ENCODE results near the gene LRP3. TPM values are rescaled to one million over a fixed set of nuclear protein-coding genes. Genes with fewer than 3 reads are reported as not detected.
"Not testable (repeated sequence)": the region's sequence is repeated elsewhere in the genome, so short reads cannot be mapped to it uniquely, and the experiment has no call there.

The LRP3 gene
- total and polyA plus RNA-seq, 9 donors = 18.0 to 31.1 (median 22.5) TPM

DNA sequence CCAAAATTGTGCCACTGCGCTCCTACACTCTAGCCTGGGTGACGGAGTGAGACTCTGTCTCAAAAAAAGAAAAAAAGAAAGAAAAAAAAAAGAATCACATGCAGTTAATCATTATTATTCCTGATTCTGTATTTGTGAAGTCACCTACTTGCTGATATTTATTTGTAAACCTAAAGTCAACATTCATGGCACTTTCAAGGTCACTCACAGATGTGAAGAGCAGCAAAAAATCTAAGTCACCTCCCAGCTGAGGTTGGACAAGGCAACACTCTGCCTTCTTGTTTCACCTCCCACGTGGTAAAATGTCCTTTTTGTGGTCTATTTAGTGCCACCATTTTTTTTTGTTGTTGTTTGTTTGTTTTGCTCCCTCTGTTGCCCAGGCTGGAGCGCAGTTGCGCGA lies 35.8 kb upstream of the LRP3 start:
- H3K27ac ChIP-seq (ENCODE audit: low read length) = no peak overlapping the region
- no peak overlapping the region for H3K4me3 ChIP-seq (ENCODE audit: low read length)
- H3K36me3 ChIP-seq (ENCODE audit: control insufficient read depth, insufficient read depth, low read length) = no peaks in the 10 kb centered on the region
- WGBS (ENCODE audit: insufficient coverage) = 89% methylated on average over 4 of the region's 6 CpGs
- H3K9me3 ChIP-seq (replicated peaks; ENCODE audit: control insufficient read depth, low read depth, low read length) = no peaks in the 10 kb centered on the region
- H3K27me3 ChIP-seq (ENCODE audit: control insufficient read depth, insufficient read depth, low read length) = no peaks in the 10 kb centered on the region
- DNase-seq = no peak
- H3K4me1 ChIP-seq (ENCODE audit: control insufficient read depth, insufficient read depth, low read length) = no peaks in the 10 kb centered on the region

DNA sequence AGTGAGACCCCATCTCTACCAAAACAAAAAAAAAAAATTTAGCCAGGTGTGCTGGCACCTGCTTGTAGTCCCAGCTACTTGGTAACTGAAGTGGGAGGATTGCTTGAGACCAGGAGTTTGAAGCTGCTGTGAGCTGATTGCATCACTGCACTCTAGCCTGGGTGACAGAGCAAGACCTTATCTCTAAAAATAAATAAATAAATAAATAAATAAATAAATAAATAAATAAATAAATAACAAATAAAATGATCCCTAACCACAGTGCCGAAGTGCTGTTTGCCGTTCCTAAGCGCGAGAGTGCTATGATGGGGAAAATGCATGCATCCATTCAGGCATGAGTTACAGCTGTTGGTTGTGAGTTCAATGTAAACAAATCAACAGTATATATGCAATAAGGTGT lies 35.0 kb upstream of the LRP3 start:
- H3K27ac ChIP-seq (ENCODE audit: low read length) = no peak overlapping the region
- DNase-seq = no peak
- no peaks in the 10 kb centered on the region for H3K27me3 ChIP-seq (ENCODE audit: control insufficient read depth, insufficient read depth, low read length)
- H3K9me3 ChIP-seq (replicated peaks; ENCODE audit: control insufficient read depth, low read depth, low read length) = no peaks in the 10 kb centered on the region
- no peaks in the 10 kb centered on the region for H3K36me3 ChIP-seq (ENCODE audit: control insufficient read depth, insufficient read depth, low read length)
- WGBS (ENCODE audit: insufficient coverage) = no CpG with 5 or more reads among the region's 4 CpGs
- H3K4me1 ChIP-seq (ENCODE audit: control insufficient read depth, insufficient read depth, low read length) = no peaks in the 10 kb centered on the region
- H3K4me3 ChIP-seq (ENCODE audit: low read length) = no peak overlapping the region

DNA sequence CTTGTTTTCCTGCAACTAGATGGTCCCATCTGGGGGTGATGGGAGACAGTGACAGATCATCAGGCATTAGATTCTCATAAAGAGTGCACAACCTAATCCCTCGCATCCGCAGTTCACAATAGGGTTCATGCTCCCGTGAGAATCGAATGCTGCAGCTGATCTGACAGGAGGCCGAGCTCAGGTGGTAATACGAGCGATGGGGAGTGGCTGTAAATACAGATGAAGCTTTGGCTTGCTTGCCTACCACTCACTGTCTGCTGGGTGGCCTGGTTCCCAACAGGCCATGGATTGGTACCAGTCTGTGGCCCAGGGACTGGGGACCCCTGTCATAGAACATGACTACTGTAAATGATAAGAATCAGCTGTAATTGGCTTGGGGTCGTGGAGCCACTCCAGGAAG lies 34.2 kb upstream of the LRP3 start:
- no peak overlapping the region for H3K4me3 ChIP-seq (ENCODE audit: low read length)
- DNase-seq = no peak
- WGBS (ENCODE audit: insufficient coverage) = 77% methylated on average over 5 of the region's 8 CpGs
- H3K27me3 ChIP-seq (ENCODE audit: control insufficient read depth, insufficient read depth, low read length) = no peaks in the 10 kb centered on the region
- no peaks in the 10 kb centered on the region for H3K36me3 ChIP-seq (ENCODE audit: control insufficient read depth, insufficient read depth, low read length)
- H3K27ac ChIP-seq (ENCODE audit: low read length) = no peak overlapping the region
- no peaks in the 10 kb centered on the region for H3K9me3 ChIP-seq (replicated peaks; ENCODE audit: control insufficient read depth, low read depth, low read length)
- H3K4me1 ChIP-seq (ENCODE audit: control insufficient read depth, insufficient read depth, low read length) = no peaks in the 10 kb centered on the region

DNA sequence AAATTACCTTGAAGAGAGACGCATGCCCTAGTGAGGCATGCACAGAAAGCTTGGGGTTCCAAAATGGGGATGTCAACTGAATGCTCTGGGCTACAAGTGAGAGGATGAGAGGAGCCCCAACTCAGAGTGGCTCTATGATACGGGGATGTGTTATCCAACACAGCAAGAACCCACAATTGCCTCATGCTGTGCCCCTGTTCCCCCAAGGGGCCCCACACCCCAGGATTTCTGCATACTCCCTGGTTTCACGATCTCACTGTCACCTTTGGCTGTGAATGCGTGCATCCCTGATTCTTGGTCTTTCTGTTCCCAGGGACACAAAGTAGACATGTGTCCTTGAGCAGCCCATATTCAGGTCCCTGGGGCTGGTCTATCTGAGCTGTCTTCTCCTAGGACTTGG lies 32.9 kb upstream of the LRP3 start:
- Histone ChIP-seq H3K36me3 (ENCODE audit: control insufficient read depth, insufficient read depth, low read length) (no peaks in the 10 kb centered on the region), H3K4me3 (ENCODE audit: low read length) (no peak overlapping the region), H3K27me3 (ENCODE audit: control insufficient read depth, insufficient read depth, low read length) (no peaks in the 10 kb centered on the region), H3K27ac (ENCODE audit: low read length) (no peak overlapping the region), H3K9me3 (replicated peaks; ENCODE audit: control insufficient read depth, low read depth, low read length) (no peaks in the 10 kb centered on the region), H3K4me1 (ENCODE audit: control insufficient read depth, insufficient read depth, low read length) (no peaks in the 10 kb centered on the region)
- DNase-seq = no peak
- 60% methylated on average over 3 of the region's 4 CpGs for WGBS (ENCODE audit: insufficient coverage)

DNA sequence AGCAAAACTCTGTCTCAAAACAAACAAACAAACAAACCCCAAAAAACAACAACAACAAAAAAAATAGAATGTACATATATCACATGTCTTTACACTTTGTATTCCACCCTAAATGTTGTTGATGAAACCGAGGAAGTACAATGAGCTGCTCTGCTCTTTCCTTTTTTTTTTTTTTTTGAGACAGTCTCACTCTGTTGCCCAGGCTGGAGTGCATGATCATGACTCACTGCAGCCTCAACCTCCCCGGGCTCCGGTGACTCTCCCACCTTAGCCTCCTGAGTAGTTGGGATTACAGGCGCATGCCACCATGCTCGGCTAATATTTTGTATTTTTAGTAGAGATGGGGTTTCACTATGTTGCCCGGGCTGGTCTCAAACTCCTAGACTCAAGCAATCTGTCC lies 30.6 kb upstream of the LRP3 start:
- Histone ChIP-seq H3K27me3 (ENCODE audit: control insufficient read depth, insufficient read depth, low read length) (no peaks in the 10 kb centered on the region), H3K36me3 (ENCODE audit: control insufficient read depth, insufficient read depth, low read length) (no peaks in the 10 kb centered on the region), H3K4me3 (ENCODE audit: low read length) (no peak overlapping the region), H3K9me3 (replicated peaks; ENCODE audit: control insufficient read depth, low read depth, low read length) (peaks cover 3% of the 10 kb centered on the region), H3K27ac (ENCODE audit: low read length) (no peak overlapping the region), H3K4me1 (ENCODE audit: control insufficient read depth, insufficient read depth, low read length) (no peaks in the 10 kb centered on the region)
- no peak for DNase-seq
- 78% methylated on average over 1 of the region's 6 CpGs for WGBS (ENCODE audit: insufficient coverage)

DNA sequence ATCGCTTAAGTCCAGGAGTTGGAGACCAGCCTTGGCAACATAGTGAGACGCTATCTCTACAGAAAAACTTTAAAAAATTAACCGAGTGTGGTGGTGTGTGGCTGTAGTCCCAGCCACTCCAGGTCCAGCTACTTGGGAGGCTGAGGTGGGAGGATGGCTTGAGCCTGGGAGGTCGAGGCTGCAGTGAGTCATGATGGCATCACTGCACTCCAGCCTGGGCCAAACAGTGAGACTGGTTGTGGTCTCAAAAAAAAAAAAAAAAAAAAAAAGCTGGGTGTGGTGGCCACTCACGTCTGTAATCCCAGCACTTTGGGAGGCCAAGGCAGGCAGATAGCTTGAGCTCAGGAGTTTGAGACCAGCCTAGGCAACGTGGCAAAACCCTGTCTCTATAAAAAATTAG lies 28.1 kb upstream of the LRP3 start:
- DNase-seq; H3K27ac ChIP-seq (ENCODE audit: low read length); H3K4me3 ChIP-seq (ENCODE audit: low read length); H3K4me1 ChIP-seq (ENCODE audit: control insufficient read depth, insufficient read depth, low read length); H3K9me3 ChIP-seq (replicated peaks; ENCODE audit: control insufficient read depth, low read depth, low read length); H3K36me3 ChIP-seq (ENCODE audit: control insufficient read depth, insufficient read depth, low read length); H3K27me3 ChIP-seq (ENCODE audit: control insufficient read depth, insufficient read depth, low read length): not testable (repeated sequence)
- 83% methylated on average over 2 of the region's 6 CpGs for WGBS (ENCODE audit: insufficient coverage)

DNA sequence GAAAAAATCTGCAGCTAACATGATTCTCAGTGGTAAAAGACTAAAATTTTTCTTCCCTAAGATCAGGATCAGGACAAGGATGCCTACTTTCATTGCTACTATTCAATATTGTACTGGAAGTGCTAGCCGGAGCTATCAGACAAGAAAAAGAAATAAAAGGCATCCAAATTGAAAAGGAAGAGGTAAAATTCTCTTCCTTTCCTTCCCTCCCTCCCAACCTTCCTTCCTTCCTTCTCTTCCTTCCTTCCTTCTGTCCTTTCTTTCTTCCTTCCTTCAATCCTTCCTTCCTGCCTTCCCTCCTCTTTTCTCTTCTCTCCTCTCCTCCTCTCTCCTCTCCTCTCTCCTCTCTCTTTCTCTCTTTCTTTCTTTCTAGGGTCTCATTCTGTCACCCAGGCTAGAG lies 26.7 kb upstream of the LRP3 start:
- Histone ChIP-seq H3K27me3 (ENCODE audit: control insufficient read depth, insufficient read depth, low read length) (no peaks in the 10 kb centered on the region), H3K9me3 (replicated peaks; ENCODE audit: control insufficient read depth, low read depth, low read length) (peaks cover 3% of the 10 kb centered on the region), H3K27ac (ENCODE audit: low read length) (no peak overlapping the region), H3K4me1 (ENCODE audit: control insufficient read depth, insufficient read depth, low read length) (no peaks in the 10 kb centered on the region), H3K36me3 (ENCODE audit: control insufficient read depth, insufficient read depth, low read length) (no peaks in the 10 kb centered on the region), H3K4me3 (ENCODE audit: low read length) (no peak overlapping the region)
- no peak for DNase-seq
- no CpG with 5 or more reads among the region's 1 CpG for WGBS (ENCODE audit: insufficient coverage)

DNA sequence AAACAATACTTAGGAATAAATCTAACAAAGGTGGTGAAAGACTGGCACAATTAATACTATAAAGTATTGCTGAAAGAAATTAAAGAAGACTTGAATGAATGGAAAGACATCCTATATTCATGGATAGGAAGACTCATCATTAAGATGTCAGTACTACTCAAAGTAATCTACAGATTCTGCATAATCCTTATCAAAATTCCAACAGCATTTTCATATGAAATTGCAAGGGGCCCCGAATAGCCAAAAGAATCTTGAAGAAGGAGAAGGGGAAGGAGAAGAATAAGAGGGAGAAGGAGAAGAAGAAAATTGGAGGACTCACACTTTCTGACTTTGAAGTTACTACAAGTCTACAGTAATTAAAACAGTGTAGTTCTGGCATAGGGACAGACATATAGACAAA lies 25.6 kb upstream of the LRP3 start:
- H3K36me3 ChIP-seq (ENCODE audit: control insufficient read depth, insufficient read depth, low read length) = no peaks in the 10 kb centered on the region
- peaks cover 3% of the 10 kb centered on the region for H3K9me3 ChIP-seq (replicated peaks; ENCODE audit: control insufficient read depth, low read depth, low read length)
- H3K27me3 ChIP-seq (ENCODE audit: control insufficient read depth, insufficient read depth, low read length) = no peaks in the 10 kb centered on the region
- no peak overlapping the region for H3K4me3 ChIP-seq (ENCODE audit: low read length)
- DNase-seq = no peak
- peaks cover 6% of the 10 kb centered on the region for H3K4me1 ChIP-seq (ENCODE audit: control insufficient read depth, insufficient read depth, low read length)
- no CpG with 5 or more reads among the region's 1 CpG for WGBS (ENCODE audit: insufficient coverage)
- no peak overlapping the region for H3K27ac ChIP-seq (ENCODE audit: low read length)

DNA sequence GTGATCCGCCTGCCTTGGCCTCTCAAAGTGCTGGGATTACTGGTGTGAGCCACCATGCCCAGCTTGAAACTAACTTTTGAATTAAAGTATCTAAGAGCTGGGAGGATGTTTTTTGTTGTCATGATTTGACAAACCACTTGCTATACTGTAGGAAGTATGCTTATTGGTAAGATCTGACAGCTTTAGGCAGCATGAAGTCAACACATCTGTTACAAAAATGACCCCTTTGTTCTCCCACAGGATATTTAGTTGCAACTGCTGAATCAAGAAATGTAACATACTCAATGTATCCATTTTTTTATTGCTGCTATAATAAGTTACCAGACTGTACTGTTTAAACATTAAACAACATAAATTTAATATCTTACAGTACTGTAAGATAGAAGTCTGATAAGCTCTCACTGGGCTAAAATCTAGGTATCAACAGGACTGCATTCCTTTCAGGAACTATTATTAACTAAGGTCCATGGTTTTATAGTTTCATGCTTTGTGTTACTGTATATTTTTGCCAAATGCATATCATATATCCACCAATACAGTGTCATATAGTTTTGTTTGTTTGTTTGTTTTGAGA lies 22.8 kb upstream of the LRP3 start:
- no CpG with 5 or more reads among the region's 1 CpG for WGBS (ENCODE audit: insufficient coverage)
- Histone ChIP-seq H3K9me3 (replicated peaks; ENCODE audit: control insufficient read depth, low read depth, low read length) (peaks cover 3% of the 10 kb centered on the region), H3K27ac (ENCODE audit: low read length) (no peak overlapping the region), H3K36me3 (ENCODE audit: control insufficient read depth, insufficient read depth, low read length) (no peaks in the 10 kb centered on the region), H3K4me3 (ENCODE audit: low read length) (no peak overlapping the region), H3K27me3 (ENCODE audit: control insufficient read depth, insufficient read depth, low read length) (no peaks in the 10 kb centered on the region), H3K4me1 (ENCODE audit: control insufficient read depth, insufficient read depth, low read length) (peaks cover 18% of the 10 kb centered on the region)
- no peak for DNase-seq

DNA sequence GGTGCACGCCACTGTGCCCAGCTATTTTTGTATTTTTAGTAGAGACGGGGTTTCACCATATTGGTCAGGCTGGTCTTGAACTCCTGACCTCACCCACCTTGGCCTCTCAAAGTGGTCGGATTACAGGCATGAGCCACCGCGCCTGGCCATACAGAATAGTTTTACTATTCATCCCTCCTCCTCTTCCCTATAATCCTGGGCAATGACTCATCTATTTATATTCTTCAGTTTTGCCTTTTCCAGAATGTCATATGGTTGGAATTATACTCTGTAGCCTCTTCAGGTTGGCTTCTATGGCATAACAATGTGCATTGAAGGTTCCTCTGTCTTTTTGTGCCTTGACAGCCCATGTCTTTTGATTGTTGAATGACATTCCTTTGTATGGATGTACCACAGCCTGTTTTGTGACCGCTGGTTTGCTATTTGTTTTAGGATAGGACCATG lies 22.2 kb upstream of the LRP3 start:
- WGBS (ENCODE audit: insufficient coverage) = 78% methylated on average over 3 of the region's 6 CpGs
- Histone ChIP-seq H3K4me1 (ENCODE audit: control insufficient read depth, insufficient read depth, low read length) (peaks cover 18% of the 10 kb centered on the region), H3K27ac (ENCODE audit: low read length) (no peak overlapping the region)

DNA sequence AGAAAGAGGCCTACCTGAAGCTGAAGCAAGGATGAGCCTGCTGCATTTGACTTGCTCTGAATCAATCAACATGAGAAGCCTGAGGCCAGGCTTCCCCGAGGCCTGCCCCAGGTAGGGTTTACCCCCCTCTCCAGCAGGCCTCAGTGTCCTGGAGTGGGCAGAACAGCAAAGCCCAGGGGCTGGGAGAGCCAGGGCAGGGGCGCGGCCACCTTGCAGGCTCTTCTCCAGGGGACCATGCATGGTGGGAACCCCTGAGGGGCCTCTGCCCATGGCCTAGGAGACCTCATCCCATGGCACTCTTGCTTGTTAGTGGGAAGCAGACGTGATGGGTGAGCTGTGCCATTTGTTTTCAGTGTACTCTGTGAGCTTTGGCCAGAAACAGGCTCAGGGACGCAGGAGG lies 19.9 kb upstream of the LRP3 start:
- no peaks in the 10 kb centered on the region for H3K27me3 ChIP-seq (ENCODE audit: control insufficient read depth, insufficient read depth, low read length)
- H3K27ac ChIP-seq (ENCODE audit: low read length) = no peak overlapping the region
- peaks cover 25% of the 10 kb centered on the region for H3K4me1 ChIP-seq (ENCODE audit: control insufficient read depth, insufficient read depth, low read length)
- DNase-seq = no peak
- H3K36me3 ChIP-seq (ENCODE audit: control insufficient read depth, insufficient read depth, low read length) = no peaks in the 10 kb centered on the region
- WGBS (ENCODE audit: insufficient coverage) = 86% methylated on average over 4 of the region's 5 CpGs
- no peaks in the 10 kb centered on the region for H3K9me3 ChIP-seq (replicated peaks; ENCODE audit: control insufficient read depth, low read depth, low read length)
- H3K4me3 ChIP-seq (ENCODE audit: low read length) = no peak overlapping the region

More for the DNA sequence above, 22.2 kb upstream of the LRP3 start:
- DNase-seq = no peak
- Histone ChIP-seq H3K4me3 (ENCODE audit: low read length) (no peak overlapping the region), H3K27me3 (ENCODE audit: control insufficient read depth, insufficient read depth, low read length) (no peaks in the 10 kb centered on the region), H3K9me3 (replicated peaks; ENCODE audit: control insufficient read depth, low read depth, low read length) (peaks cover 3% of the 10 kb centered on the region), H3K36me3 (ENCODE audit: control insufficient read depth, insufficient read depth, low read length) (no peaks in the 10 kb centered on the region)
